Heart right ventricle (tissue), 16 donors: ENCODE data around the gene RARB. TPM values are rescaled to one million over a fixed set of nuclear protein-coding genes. Genes with fewer than 3 reads are reported as not detected.

Source experiments
- ATAC-seq, 8 donors: fragments of 200-7000 bp; cut with Tn5 transposase; one replicate each; pipeline ENCODE4 v1.9.1; 2020; ENCODE audit warnings: mild to moderate bottlenecking in 8 of 8, moderate library complexity in 8 of 8, moderate number of reproducible peaks in 1 of 8
- DNase-seq, 2 donors: peaks; one replicate each; pipeline ENCODE4 v3.0.0-alpha.2; 2020
- H3K27ac ChIP-seq, 10 donors: fragments of 200-600 bp; sonication (generic) in 2 of 10; one replicate each; pipeline versions ENCODE4 v1.5.0 to v1.8.0; 2020 to 2022; ENCODE audit warnings: mild to moderate bottlenecking in 3 of 10
- H3K27me3 ChIP-seq, 7 donors: fragments of 200-600 bp; one replicate each; pipeline ENCODE4 v1.8.0; 2021 to 2022; ENCODE audit warnings: mild to moderate bottlenecking in 2 of 7
- H3K36me3 ChIP-seq, 9 donors: fragments of 200-600 bp; sonication (generic) in 1 of 9; one replicate each; pipeline versions ENCODE4 v1.5.0 to v1.8.0; 2020 to 2022; ENCODE audit warnings: mild to moderate bottlenecking in 2 of 9
- H3K4me1 ChIP-seq, 9 donors: fragments of 200-600 bp; sonication (generic) in 1 of 9; one replicate each; pipeline versions ENCODE4 v1.5.0 to v1.8.0; 2020 to 2022; ENCODE audit warnings: mild to moderate bottlenecking in 4 of 9
- H3K4me3 ChIP-seq, 10 donors: fragments of 200-600 bp; sonication (generic) in 2 of 10; one replicate each; pipeline versions ENCODE4 v1.5.0 to v1.8.0; 2020 to 2022; ENCODE audit warnings: mild to moderate bottlenecking in 7 of 10, moderate library complexity in 2 of 10
- H3K9me3 ChIP-seq, 11 donors: fragments of 200-600 bp in 10 of 11; sonication (generic) in 2 of 11; one replicate each; pipeline versions ENCODE4 v1.5.0 to v1.8.0; 2013 to 2022; ENCODE audit warnings: mild to moderate bottlenecking in 2 of 11, control low read depth in 1 of 11, moderate library complexity in 1 of 11
- CTCF ChIP-seq, 9 donors: fragments of 200-600 bp; sonication (generic) in 2 of 9; IDR thresholded peaks; one replicate each; pipeline versions ENCODE4 v1.5.0 to v1.8.0; 2021 to 2022; ENCODE audit warnings: antibody characterized with exemption in 9 of 9, mild to moderate bottlenecking in 5 of 9, moderate library complexity in 1 of 9
- WGBS, 2 donors: extraction: QIAGEN DNeasy Blood & Tissue Kit; methylation state at CpG; one replicate each; pipeline ENCODE4 v1.1.7; 2013; ENCODE audit warnings: inconsistent platforms in 1 of 2; 5-methylcytosine and 5-hydroxymethylcytosine counted together
- intact Hi-C, 10 donors: fragments of 100-400 bp; cut with DNase I; formaldehyde crosslinking; loops; one replicate each; pipeline versions ENCODE4 v1.11.1 to v1.14.2; 2022
- polyA plus RNA-seq, 2 donors: library from polyadenylated mRNA; stranded (reverse); fragments of 200-250 nt; gene quantifications; one replicate each; pipeline ENCODE4 v1.2.3, GENCODE V29; 2013
- total RNA-seq, 10 donors: library from RNA; stranded (reverse); fragmentation: NEBNext Ultra II Directional in 3 of 10; extraction: Animal tissue kit (Norgen Biotek cat#: 25700) in 3 of 10; gene quantifications; one replicate each; pipeline versions ENCODE4 v1.2.1 to v1.2.4, GENCODE V29; 2021 to 2023
- donor health status: Arrhythmogenic right ventricular cardiomyopathy.
- donor health status: ischemic (EF 13 %, LVEDD 7.1; RV severe dilation, severe dysfunction).
- donor health status: healthy with polysubstance abuse.
- donor health status: DM: no; HTN: yes; CAD: no.
- donor health status: DM: no; HTN: no; CAD: no.
- donor health status: ischemic (EF 25% LVEDD 6.9; RV normal size, moderate dysfunction).
- donor health status: ischemic (EF 25% LVEDD 5.7; RV mildly dilated, moderate dysfunction).
- donor health status: healthy.
- donor health status: DM: yes; HTN: yes; CAD: no.
- donor health status: Ischemic cardiomyopathy.
- donor health status: ischemic (EF 35%, LVEDD 5.7; RV mildly dilated, moderate dysfunction).
- donor health status: nonischemic (EF 11% LVEDD 7.7; RV severe dilation, severe dysfunction).
- donor health status: DM: yes; HTN: yes; CAD: no.
- donor health status: PGD.
- donor health status: ischemic (EF 29% LVEDD 5.4; RV normal size, mild dysfunction).
- donor health status: nonischemic (EF 23%, LVEDD 6.1; RV moderate dilation, normal function).

RARB gene
- total and polyA plus RNA-seq, 12 donors: 3.6 to 23.2 (median 17.8) TPM

DNA sequence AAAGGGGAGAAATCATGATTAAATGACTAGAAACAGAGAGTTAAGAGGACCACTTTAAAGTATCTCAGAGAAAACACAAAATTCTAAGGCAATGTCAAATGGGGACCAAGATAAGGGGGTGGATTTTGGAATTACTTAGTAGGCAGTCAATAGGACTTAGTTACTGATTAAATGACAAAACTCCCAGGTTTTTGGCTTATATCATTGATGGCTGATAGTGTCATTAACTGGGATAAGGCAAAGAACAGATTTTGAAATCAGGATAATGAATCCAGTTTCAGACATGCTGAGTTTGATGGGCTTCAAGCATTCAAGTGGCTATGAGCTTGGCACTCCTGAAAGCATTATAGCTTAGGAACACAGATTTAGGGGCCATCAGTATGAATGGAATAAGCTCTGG, 182.7 kb downstream of the RARB start:
- DNase-seq (no peak), ATAC-seq (no peak)
- no peak overlapping the region for H3K4me3 ChIP-seq
- H3K36me3 ChIP-seq: peaks cover 0 to 100% (median 78%) of the 10 kb centered on the region in 9 donors
- H3K9me3 ChIP-seq: no peaks in the 10 kb centered on the region
- H3K4me1 ChIP-seq: peaks cover 0 to under 1% (median 0%) of the 10 kb centered on the region in 9 donors
- no peak overlapping the region for H3K27ac ChIP-seq
- H3K27me3 ChIP-seq: no peaks in the 10 kb centered on the region
- intact Hi-C loops: no loop called here
- TF ChIP-seq CTCF (IDR thresholded peaks at IDR 0.05): no peak

DNA sequence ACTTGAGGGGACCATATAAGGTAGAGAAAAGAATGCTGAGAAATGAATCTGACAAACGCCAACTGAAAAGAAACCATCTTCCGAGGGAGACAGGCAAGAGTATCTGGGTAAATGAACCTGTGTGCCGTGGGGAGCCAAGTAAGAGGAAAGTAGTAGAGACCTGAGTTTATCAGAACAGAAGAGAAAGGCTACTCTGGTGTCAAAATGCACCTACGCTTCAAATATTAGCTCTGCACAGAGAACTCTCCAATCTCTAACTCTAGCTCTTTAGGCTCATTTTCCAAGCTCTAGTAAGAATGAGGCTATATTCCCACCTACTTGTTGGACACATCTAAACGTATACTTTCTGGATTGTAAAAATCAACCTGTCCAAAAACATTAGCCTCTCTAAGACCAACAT, 183.1 kb downstream of the RARB start:
- WGBS, 2 donors: 97 to 99% methylated on average over 5 of the region's 5 CpGs
- ATAC-seq (no peak), DNase-seq (no peak)
- no peak overlapping the region for H3K4me3 ChIP-seq
- H3K27ac ChIP-seq: no peak overlapping the region
- H3K36me3 ChIP-seq: peaks cover 0 to 100% (median 76%) of the 10 kb centered on the region in 9 donors
- intact Hi-C loops: no loop called here
- H3K4me1 ChIP-seq: no peaks in the 10 kb centered on the region
- H3K27me3 ChIP-seq: no peaks in the 10 kb centered on the region
- TF ChIP-seq CTCF (IDR thresholded peaks at IDR 0.05): no peak
- no peaks in the 10 kb centered on the region for H3K9me3 ChIP-seq

- H3K4me1 ChIP-seq: no peaks in the 10 kb centered on the region
- TF ChIP-seq CTCF (IDR thresholded peaks at IDR 0.05): no peak
- no peak overlapping the region for H3K27ac ChIP-seq
- H3K27me3 ChIP-seq: no peaks in the 10 kb centered on the region
- DNase-seq (no peak), ATAC-seq (no peak)
- intact Hi-C loops: no loop called here
- no peaks in the 10 kb centered on the region for H3K9me3 ChIP-seq
- peaks cover 0 to 100% (median 44%) of the 10 kb centered on the region in 9 donors for H3K36me3 ChIP-seq
- no peak overlapping the region for H3K4me3 ChIP-seq
Observed at GRCh38 chr3:25618028-25618427, 190.0 kb downstream of the RARB start.

GRCh38 chr3:25619382-25619781, 191.3 kb downstream of the RARB start:
- no peaks in the 10 kb centered on the region for H3K4me1 ChIP-seq
- peaks cover 0 to 100% (median 44%) of the 10 kb centered on the region in 9 donors for H3K36me3 ChIP-seq
- ATAC-seq: no peak
- H3K27me3 ChIP-seq: no peaks in the 10 kb centered on the region
- H3K27ac ChIP-seq: no peak overlapping the region
- DNase-seq: no peak
- intact Hi-C loops: no loop called here
- H3K9me3 ChIP-seq: no peaks in the 10 kb centered on the region
- no peak overlapping the region for H3K4me3 ChIP-seq
- no peak for TF ChIP-seq CTCF (IDR thresholded peaks at IDR 0.05)

DNA sequence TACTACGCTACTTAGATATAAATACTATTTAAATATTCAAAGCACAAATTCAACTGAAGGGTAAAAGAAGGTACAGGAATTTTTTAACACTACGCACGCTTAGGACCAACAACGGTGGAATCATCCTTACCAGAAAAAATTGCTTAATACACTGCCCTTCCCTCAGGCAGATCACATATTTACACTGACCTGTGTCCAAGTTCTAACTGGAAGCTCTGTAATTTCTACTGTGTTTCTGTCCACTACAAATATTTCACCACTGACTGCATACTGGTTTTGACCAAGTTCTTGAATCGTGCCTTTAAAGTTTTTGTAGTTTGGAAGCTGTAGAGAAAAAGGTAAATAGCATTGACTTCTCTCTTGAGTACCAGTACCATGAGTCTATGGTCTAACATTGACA, 192.4 kb downstream of the RARB start:
- Histone ChIP-seq H3K27ac (no peak overlapping the region), H3K27me3 (no peaks in the 10 kb centered on the region), H3K4me1 (no peaks in the 10 kb centered on the region), H3K4me3 (no peak overlapping the region), H3K9me3 (no peaks in the 10 kb centered on the region), H3K36me3 (peaks cover 0 to 100% (median 44%) of the 10 kb centered on the region in 9 donors)
- WGBS, 2 donors: 98% methylated on average over 5 of the region's 5 CpGs
- ATAC-seq (no peak), DNase-seq (no peak)
- no peak for TF ChIP-seq CTCF (IDR thresholded peaks at IDR 0.05)
- intact Hi-C loops: no loop called here
